ENCODE results near the gene SLC16A1. TPM values are rescaled to one million over a fixed set of nuclear protein-coding genes. Genes with fewer than 3 reads are reported as not detected.

SLC16A1 gene
- total RNA-seq, 1 experiment from 2014 or later, result 328 TPM

DNA sequence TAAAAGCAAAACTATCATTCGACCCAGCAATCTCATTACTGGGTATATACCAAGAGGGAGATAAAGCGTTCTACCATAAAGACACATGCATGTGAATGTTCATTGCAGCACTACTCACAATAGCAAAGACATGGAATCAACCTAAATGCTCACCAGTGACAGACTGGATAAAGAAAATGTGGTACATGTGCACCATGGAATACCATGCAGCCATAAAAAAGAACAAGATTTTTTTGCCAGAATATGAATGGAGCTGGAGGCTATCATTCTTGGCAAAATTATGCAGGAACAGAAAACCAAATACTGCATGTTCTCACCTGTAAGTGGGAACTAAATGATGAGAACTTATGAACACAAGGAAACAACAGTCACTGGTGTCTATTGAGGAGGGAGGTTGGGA is 79.7 kb downstream of the SLC16A1 start:
- H3K27me3 Mint-ChIP-seq (ENCODE audit: low read depth), result no peaks in the 10 kb centered on the region
- ATAC-seq, result no peak
- TF ChIP-seq, protein P1, sequence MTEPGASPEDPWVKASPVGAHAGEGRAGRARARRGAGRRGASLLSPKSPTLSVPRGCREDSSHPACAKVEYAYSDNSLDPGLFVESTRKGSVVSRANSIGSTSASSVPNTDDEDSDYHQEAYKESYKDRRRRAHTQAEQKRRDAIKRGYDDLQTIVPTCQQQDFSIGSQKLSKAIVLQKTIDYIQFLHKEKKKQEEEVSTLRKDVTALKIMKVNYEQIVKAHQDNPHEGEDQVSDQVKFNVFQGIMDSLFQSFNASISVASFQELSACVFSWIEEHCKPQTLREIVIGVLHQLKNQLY (CRISPR knock-in tag; IDR thresholded peaks at IDR 0.05), result no peak
- TF ChIP-seq, protein P2, sequence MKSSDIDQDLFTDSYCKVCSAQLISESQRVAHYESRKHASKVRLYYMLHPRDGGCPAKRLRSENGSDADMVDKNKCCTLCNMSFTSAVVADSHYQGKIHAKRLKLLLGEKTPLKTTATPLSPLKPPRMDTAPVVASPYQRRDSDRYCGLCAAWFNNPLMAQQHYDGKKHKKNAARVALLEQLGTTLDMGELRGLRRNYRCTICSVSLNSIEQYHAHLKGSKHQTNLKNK (CRISPR knock-in tag; IDR thresholded peaks at IDR 0.05), result no peak
- TF ChIP-seq SOX15 (CRISPR knock-in tag; IDR thresholded peaks at IDR 0.05) (no peak), EMX1 (CRISPR knock-in tag; IDR thresholded peaks at IDR 0.05) (no peak), SMAD4 (CRISPR knock-in tag; IDR thresholded peaks at IDR 0.05) (no peak), MXD4 (CRISPR knock-in tag; IDR thresholded peaks at IDR 0.05; ENCODE audit: borderline replicate concordance) (no peak), RELA (CRISPR knock-in tag; IDR thresholded peaks at IDR 0.05; ENCODE audit: borderline replicate concordance) (no peak), ZNF396 (CRISPR knock-in tag; IDR thresholded peaks at IDR 0.05; ENCODE audit: borderline replicate concordance) (no peak), TEAD1 (CRISPR knock-in tag; IDR thresholded peaks at IDR 0.05) (no peak)
- TF ChIP-seq, protein P3, sequence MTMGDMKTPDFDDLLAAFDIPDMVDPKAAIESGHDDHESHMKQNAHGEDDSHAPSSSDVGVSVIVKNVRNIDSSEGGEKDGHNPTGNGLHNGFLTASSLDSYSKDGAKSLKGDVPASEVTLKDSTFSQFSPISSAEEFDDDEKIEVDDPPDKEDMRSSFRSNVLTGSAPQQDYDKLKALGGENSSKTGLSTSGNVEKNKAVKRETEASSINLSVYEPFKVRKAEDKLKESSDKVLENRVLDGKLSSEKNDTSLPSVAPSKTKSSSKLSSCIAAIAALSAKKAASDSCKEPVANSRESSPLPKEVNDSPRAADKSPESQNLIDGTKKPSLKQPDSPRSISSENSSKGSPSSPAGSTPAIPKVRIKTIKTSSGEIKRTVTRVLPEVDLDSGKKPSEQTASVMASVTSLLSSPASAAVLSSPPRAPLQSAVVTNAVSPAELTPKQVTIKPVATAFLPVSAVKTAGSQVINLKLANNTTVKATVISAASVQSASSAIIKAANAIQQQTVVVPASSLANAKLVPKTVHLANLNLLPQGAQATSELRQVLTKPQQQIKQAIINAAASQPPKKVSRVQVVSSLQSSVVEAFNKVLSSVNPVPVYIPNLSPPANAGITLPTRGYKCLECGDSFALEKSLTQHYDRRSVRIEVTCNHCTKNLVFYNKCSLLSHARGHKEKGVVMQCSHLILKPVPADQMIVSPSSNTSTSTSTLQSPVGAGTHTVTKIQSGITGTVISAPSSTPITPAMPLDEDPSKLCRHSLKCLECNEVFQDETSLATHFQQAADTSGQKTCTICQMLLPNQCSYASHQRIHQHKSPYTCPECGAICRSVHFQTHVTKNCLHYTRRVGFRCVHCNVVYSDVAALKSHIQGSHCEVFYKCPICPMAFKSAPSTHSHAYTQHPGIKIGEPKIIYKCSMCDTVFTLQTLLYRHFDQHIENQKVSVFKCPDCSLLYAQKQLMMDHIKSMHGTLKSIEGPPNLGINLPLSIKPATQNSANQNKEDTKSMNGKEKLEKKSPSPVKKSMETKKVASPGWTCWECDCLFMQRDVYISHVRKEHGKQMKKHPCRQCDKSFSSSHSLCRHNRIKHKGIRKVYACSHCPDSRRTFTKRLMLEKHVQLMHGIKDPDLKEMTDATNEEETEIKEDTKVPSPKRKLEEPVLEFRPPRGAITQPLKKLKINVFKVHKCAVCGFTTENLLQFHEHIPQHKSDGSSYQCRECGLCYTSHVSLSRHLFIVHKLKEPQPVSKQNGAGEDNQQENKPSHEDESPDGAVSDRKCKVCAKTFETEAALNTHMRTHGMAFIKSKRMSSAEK (CRISPR knock-in tag; IDR thresholded peaks at IDR 0.05; ENCODE audit: borderline replicate concordance), result no peak
- TF ChIP-seq, protein P4, sequence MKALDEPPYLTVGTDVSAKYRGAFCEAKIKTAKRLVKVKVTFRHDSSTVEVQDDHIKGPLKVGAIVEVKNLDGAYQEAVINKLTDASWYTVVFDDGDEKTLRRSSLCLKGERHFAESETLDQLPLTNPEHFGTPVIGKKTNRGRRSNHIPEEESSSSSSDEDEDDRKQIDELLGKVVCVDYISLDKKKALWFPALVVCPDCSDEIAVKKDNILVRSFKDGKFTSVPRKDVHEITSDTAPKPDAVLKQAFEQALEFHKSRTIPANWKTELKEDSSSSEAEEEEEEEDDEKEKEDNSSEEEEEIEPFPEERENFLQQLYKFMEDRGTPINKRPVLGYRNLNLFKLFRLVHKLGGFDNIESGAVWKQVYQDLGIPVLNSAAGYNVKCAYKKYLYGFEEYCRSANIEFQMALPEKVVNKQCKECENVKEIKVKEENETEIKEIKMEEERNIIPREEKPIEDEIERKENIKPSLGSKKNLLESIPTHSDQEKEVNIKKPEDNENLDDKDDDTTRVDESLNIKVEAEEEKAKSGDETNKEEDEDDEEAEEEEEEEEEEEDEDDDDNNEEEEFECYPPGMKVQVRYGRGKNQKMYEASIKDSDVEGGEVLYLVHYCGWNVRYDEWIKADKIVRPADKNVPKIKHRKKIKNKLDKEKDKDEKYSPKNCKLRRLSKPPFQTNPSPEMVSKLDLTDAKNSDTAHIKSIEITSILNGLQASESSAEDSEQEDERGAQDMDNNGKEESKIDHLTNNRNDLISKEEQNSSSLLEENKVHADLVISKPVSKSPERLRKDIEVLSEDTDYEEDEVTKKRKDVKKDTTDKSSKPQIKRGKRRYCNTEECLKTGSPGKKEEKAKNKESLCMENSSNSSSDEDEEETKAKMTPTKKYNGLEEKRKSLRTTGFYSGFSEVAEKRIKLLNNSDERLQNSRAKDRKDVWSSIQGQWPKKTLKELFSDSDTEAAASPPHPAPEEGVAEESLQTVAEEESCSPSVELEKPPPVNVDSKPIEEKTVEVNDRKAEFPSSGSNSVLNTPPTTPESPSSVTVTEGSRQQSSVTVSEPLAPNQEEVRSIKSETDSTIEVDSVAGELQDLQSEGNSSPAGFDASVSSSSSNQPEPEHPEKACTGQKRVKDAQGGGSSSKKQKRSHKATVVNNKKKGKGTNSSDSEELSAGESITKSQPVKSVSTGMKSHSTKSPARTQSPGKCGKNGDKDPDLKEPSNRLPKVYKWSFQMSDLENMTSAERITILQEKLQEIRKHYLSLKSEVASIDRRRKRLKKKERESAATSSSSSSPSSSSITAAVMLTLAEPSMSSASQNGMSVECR (CRISPR knock-in tag; IDR thresholded peaks at IDR 0.05; ENCODE audit: borderline replicate concordance), result no peak
- peaks cover 60% of the 10 kb centered on the region for H3K4me1 Mint-ChIP-seq
- peaks cover 5% of the 10 kb centered on the region; the same call in 1 of the 2 replicates for H3K36me3 Mint-ChIP-seq
- ChIA-PET CTCF (interaction anchor here (3.0 to 7.5 kb wide), 2 partner anchors 161 to 197 kb away, joined by 25 to 63 read pairs; partner anchors contain the start of genes LRIG2 and PPM1J), POLR2A (no interaction called here)
- no peak for DNase-seq (ENCODE audit: low spot score)
- no peak overlapping the region for H3K27ac Mint-ChIP-seq
- H3K9me3 Mint-ChIP-seq, result peaks cover 6% of the 10 kb centered on the region
- H3K4me3 Mint-ChIP-seq, result no peak overlapping the region

DNA sequence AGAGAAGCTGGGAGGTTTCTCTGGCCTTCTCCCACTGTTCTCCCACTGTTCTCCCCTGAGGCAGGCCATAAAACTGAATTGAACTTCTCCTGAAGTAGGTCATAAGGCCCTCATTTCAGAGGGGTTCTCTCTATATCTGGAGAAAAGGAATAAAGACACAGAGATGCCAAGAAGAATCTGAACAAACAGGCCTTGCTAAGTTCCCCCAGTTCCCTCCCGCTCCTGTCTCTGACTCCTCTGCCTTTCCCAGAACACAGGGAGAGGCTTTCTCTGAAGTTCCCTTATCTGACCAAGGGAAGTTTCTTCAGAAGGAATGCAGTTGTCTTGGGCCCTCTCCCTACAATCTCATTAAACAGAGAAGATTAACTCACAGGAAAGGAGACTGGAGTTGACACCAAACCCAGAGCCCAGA is 83.4 kb downstream of the SLC16A1 start:
- no peak for TF ChIP-seq MYBL2 (CRISPR knock-in tag; IDR thresholded peaks at IDR 0.05)
- TF ChIP-seq FOXJ3 (CRISPR knock-in tag; IDR thresholded peaks at IDR 0.05; ENCODE audit: borderline replicate concordance), result no peak
- TF ChIP-seq, protein P5, sequence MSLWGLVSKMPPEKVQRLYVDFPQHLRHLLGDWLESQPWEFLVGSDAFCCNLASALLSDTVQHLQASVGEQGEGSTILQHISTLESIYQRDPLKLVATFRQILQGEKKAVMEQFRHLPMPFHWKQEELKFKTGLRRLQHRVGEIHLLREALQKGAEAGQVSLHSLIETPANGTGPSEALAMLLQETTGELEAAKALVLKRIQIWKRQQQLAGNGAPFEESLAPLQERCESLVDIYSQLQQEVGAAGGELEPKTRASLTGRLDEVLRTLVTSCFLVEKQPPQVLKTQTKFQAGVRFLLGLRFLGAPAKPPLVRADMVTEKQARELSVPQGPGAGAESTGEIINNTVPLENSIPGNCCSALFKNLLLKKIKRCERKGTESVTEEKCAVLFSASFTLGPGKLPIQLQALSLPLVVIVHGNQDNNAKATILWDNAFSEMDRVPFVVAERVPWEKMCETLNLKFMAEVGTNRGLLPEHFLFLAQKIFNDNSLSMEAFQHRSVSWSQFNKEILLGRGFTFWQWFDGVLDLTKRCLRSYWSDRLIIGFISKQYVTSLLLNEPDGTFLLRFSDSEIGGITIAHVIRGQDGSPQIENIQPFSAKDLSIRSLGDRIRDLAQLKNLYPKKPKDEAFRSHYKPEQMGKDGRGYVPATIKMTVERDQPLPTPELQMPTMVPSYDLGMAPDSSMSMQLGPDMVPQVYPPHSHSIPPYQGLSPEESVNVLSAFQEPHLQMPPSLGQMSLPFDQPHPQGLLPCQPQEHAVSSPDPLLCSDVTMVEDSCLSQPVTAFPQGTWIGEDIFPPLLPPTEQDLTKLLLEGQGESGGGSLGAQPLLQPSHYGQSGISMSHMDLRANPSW (CRISPR knock-in tag; conservative IDR thresholded peaks at IDR 0.05; ENCODE audit: low read depth), result no peak
- ATAC-seq (peak; percentile 58), DNase-seq (ENCODE audit: low spot score) (no peak)
- peaks cover 8% of the 10 kb centered on the region for H3K36me3 Mint-ChIP-seq
- H3K9me3 Mint-ChIP-seq, result peaks cover 6% of the 10 kb centered on the region
- peaks cover 44% of the 10 kb centered on the region for H3K4me1 Mint-ChIP-seq
- H3K4me3 Mint-ChIP-seq, result no peak overlapping the region
- POLR2A ChIA-PET, result interaction anchor here (1.2 kb wide), 1 partner anchor 201 kb away, joined by 3 read pairs; the partner anchor contains the start of gene LRIG2
- CTCF ChIA-PET, result interaction anchor here (1.0 to 2.0 kb wide), 2 partner anchors 8 to 200 kb away, joined by 3 to 7 read pairs; partner anchors contain the start of gene LRIG2
- H3K27ac Mint-ChIP-seq, result peak overlapping the region; percentile 83
- H3K27me3 Mint-ChIP-seq (ENCODE audit: low read depth), result no peaks in the 10 kb centered on the region
